Astrocyte (in vitro differentiated cells and primary cell): ENCODE measurements around the gene FAM193B.

ENCODE experiments used
- CTCF ChIP-seq: IDR thresholded peaks from 2 replicates; pipeline ENCODE4 v1.5.1; 2011; ENCODE audit warnings: low read depth, mild to moderate bottlenecking, inconsistent platforms, low read length, moderate library complexity; ENCODE audit not compliant: insufficient read depth
- EZH2 ChIP-seq: IDR thresholded peaks from 2 replicates; pipeline ENCODE4 v1.6.1; 2012; ENCODE audit warnings: mild to moderate bottlenecking, low read length, inconsistent platforms; ENCODE audit not compliant: insufficient read depth

- TF ChIP-seq CTCF (no peak), EZH2 (no peak)
Measured at GRCh38 chr5:177495243-177496060, 58.9 kb downstream of the FAM193B start.
